ENCODE measurements around the gene ELAVL4.

Gene ELAVL4

DNA sequence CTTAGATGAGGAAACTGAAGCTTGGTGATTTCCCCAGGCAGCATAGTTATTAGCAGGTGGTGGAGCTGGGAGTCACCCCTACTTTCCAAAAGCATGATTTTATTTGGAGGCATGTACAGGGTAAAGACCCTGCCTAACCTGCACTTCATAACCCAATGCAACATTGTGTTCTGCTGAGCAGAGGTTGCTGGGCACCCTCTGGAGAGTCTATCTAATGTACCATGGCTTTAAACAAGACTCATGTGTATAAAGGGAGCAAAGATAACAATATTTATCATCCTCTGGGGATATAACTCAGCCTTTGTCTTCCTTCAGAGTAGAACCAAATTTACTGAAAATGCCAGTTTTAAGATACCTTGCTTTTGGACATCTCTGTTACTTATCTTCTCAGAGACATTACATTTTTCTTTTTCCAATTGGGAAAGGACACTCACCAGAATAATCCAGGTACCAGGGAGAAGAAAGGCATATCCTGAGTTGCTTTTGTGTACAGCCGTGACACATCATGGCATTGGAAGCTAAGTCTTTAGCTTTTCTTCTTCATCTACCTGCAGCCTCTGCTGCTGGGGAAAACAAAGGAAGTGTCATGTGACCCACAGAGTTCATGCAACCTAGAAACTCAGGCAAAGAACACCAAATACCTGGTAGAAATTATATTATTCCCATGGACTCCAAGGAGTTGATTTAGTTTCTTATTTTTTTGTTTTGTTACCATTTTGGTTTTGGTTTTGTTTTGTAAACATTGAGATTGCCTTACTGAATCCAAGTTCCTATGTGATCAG is 39.6 kb downstream of the ELAVL4 start:
- Histone ChIP-seq H3F3A (ENCODE audit: low read depth) (no peaks in the 10 kb centered on the region), H2AFZ (ENCODE audit: low read length) (no peak overlapping the region), H3K36me3 (ENCODE audit: insufficient read depth, low read length) (no peaks in the 10 kb centered on the region), H3K27me3 (ENCODE audit: insufficient read depth, low read length, poor library complexity, severe bottlenecking) (no peaks in the 10 kb centered on the region), H3K4me2 (ENCODE audit: low read depth, low read length, poor library complexity, severe bottlenecking) (no peak overlapping the region), H3K4me1 (ENCODE audit: insufficient read depth, low read length, poor library complexity, severe bottlenecking) (no peaks in the 10 kb centered on the region), H3K9me3 (ENCODE audit: insufficient read depth, low read depth, low read length) (no peaks in the 10 kb centered on the region), H4K20me1 (ENCODE audit: insufficient read depth, low read length, poor library complexity, severe bottlenecking) (no peaks in the 10 kb centered on the region), H3K4me3 (ENCODE audit: low read length, poor library complexity, severe bottlenecking) (no peak overlapping the region), H3K9me2 (replicated peaks; ENCODE audit: low read depth, low read length) (no peaks in the 10 kb centered on the region), H3K9ac (ENCODE audit: low read depth, low read length, poor library complexity, severe bottlenecking) (no peak overlapping the region), H3K79me2 (ENCODE audit: insufficient read depth, low read length) (no peaks in the 10 kb centered on the region)
- no peak for TF ChIP-seq EZH2phosphoT487 (IDR thresholded peaks at IDR 0.05; ENCODE audit: borderline replicate concordance)
- TF ChIP-seq, protein P1, sequence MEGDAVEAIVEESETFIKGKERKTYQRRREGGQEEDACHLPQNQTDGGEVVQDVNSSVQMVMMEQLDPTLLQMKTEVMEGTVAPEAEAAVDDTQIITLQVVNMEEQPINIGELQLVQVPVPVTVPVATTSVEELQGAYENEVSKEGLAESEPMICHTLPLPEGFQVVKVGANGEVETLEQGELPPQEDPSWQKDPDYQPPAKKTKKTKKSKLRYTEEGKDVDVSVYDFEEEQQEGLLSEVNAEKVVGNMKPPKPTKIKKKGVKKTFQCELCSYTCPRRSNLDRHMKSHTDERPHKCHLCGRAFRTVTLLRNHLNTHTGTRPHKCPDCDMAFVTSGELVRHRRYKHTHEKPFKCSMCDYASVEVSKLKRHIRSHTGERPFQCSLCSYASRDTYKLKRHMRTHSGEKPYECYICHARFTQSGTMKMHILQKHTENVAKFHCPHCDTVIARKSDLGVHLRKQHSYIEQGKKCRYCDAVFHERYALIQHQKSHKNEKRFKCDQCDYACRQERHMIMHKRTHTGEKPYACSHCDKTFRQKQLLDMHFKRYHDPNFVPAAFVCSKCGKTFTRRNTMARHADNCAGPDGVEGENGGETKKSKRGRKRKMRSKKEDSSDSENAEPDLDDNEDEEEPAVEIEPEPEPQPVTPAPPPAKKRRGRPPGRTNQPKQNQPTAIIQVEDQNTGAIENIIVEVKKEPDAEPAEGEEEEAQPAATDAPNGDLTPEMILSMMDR (conservative IDR thresholded peaks at IDR 0.05; ENCODE audit: low read length) = no peak

DNA sequence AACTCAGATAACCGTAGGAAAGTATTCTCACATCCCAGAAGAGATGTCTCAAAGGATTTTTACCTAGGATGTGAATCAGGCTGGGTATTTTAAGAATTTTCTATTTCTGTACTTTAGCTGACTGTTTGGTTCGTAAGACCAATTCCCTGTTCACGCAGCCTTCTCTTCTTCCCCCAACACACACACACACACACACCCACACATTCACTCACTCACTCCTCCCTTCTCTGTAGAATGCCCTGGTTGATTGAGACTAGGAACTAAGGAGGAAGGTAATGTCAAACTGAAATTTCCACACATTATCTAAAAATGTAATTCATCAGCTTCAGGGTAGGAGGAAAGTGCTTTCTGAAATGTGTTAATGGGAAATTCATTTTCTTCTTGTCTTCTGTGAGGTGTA is 43.5 kb downstream of the ELAVL4 start:
- Histone ChIP-seq H4K20me1 (ENCODE audit: insufficient read depth, low read length, poor library complexity, severe bottlenecking) (no peaks in the 10 kb centered on the region), H3K9me2 (replicated peaks; ENCODE audit: low read depth, low read length) (no peaks in the 10 kb centered on the region), H3K9ac (ENCODE audit: low read depth, low read length, poor library complexity, severe bottlenecking) (no peak overlapping the region), H3K9me3 (ENCODE audit: insufficient read depth, low read depth, low read length) (no peaks in the 10 kb centered on the region), H3K4me2 (ENCODE audit: low read depth, low read length, poor library complexity, severe bottlenecking) (no peak overlapping the region), H3F3A (ENCODE audit: low read depth) (no peaks in the 10 kb centered on the region), H3K36me3 (ENCODE audit: insufficient read depth, low read length) (no peaks in the 10 kb centered on the region), H3K4me3 (ENCODE audit: low read length, poor library complexity, severe bottlenecking) (no peak overlapping the region), H3K4me1 (ENCODE audit: insufficient read depth, low read length, poor library complexity, severe bottlenecking) (no peaks in the 10 kb centered on the region), H3K27me3 (ENCODE audit: insufficient read depth, low read length, poor library complexity, severe bottlenecking) (no peaks in the 10 kb centered on the region), H2AFZ (ENCODE audit: low read length) (no peak overlapping the region), H3K79me2 (ENCODE audit: insufficient read depth, low read length) (no peaks in the 10 kb centered on the region)
- TF ChIP-seq, protein P1 (conservative IDR thresholded peaks at IDR 0.05; ENCODE audit: low read length) = no peak
- TF ChIP-seq EZH2phosphoT487 (IDR thresholded peaks at IDR 0.05; ENCODE audit: borderline replicate concordance) = no peak

- Histone ChIP-seq H3K79me2 (ENCODE audit: insufficient read depth, low read length) (no peaks in the 10 kb centered on the region), H3K36me3 (ENCODE audit: insufficient read depth, low read length) (no peaks in the 10 kb centered on the region), H4K20me1 (ENCODE audit: insufficient read depth, low read length, poor library complexity, severe bottlenecking) (no peaks in the 10 kb centered on the region), H3K27me3 (ENCODE audit: insufficient read depth, low read length, poor library complexity, severe bottlenecking) (no peaks in the 10 kb centered on the region), H2AFZ (ENCODE audit: low read length) (no peak overlapping the region), H3K9me3 (ENCODE audit: insufficient read depth, low read depth, low read length) (no peaks in the 10 kb centered on the region), H3K4me1 (ENCODE audit: insufficient read depth, low read length, poor library complexity, severe bottlenecking) (no peaks in the 10 kb centered on the region), H3K9ac (ENCODE audit: low read depth, low read length, poor library complexity, severe bottlenecking) (no peak overlapping the region), H3K4me2 (ENCODE audit: low read depth, low read length, poor library complexity, severe bottlenecking) (no peak overlapping the region), H3K9me2 (replicated peaks; ENCODE audit: low read depth, low read length) (no peaks in the 10 kb centered on the region), H3F3A (ENCODE audit: low read depth) (no peaks in the 10 kb centered on the region), H3K4me3 (ENCODE audit: low read length, poor library complexity, severe bottlenecking) (no peak overlapping the region)
- TF ChIP-seq EZH2phosphoT487 (IDR thresholded peaks at IDR 0.05; ENCODE audit: borderline replicate concordance) = no peak
- TF ChIP-seq, protein P1 (conservative IDR thresholded peaks at IDR 0.05; ENCODE audit: low read length) = no peak
Measured at GRCh38 chr1:50155541-50155940, 46.8 kb downstream of the ELAVL4 start.
